Prostate gland (tissue), 2 donors: ENCODE results near the gene TEX53. TPM values are rescaled to one million over a fixed set of nuclear protein-coding genes. Genes with fewer than 3 reads are reported as not detected.

Source experiments
- DNase-seq: peaks from one replicate; pipeline ENCODE4 v3.0.0-alpha.2; 2019; ENCODE audit warnings: low spot score
- H3K27ac ChIP-seq, 2 donors: fragments of 200-600 bp; sonication (generic); 2 replicates each; pipeline ENCODE4 v1.5.1; 2017 to 2019
- H3K27me3 ChIP-seq: fragments of 200-600 bp; sonication (generic); replicated peaks from 2 replicates; pipeline ENCODE4 v1.5.1; 2019; ENCODE audit not compliant: insufficient read depth
- H3K36me3 ChIP-seq, 2 donors: fragments of 200-600 bp; sonication (generic); 1 replicate in 1 of 2; 2 replicates in 1 of 2; pipeline versions ENCODE4 v1.5.1 to v1.8.1; 2017 to 2019
- H3K4me1 ChIP-seq: fragments of 200-600 bp; sonication (generic); replicated peaks from 2 replicates; pipeline ENCODE4 v1.5.1; 2019
- H3K4me3 ChIP-seq, 2 donors: fragments of 200-600 bp; sonication (generic); 2 replicates each; pipeline ENCODE4 v1.5.1; 2017 to 2019
- H3K9me3 ChIP-seq: fragments of 200-600 bp; sonication (generic); 2 replicates; pipeline ENCODE4 v1.5.1; 2017
- POLR2A ChIP-seq: fragments of 450-650 bp; IDR thresholded peaks from one replicate; pipeline ENCODE4 v1.6.1; 2016; ENCODE audit warnings: antibody characterized with exemption, mild to moderate bottlenecking
- POLR2AphosphoS5 ChIP-seq: sonication (generic); formaldehyde crosslinking; IDR thresholded peaks from one replicate; pipeline ENCODE4 v1.6.1; 2017; ENCODE audit warnings: antibody characterized with exemption
- WGBS: methylation state at CpG from one replicate; pipeline ENCODE4 v1.1.5; 2018; 5-methylcytosine and 5-hydroxymethylcytosine counted together
- intact Hi-C: fragments of 100-400 bp; cut with DNase I; formaldehyde crosslinking; loops from one replicate; pipeline ENCODE4 v1.14.2; 2022
- total RNA-seq, 2 donors: library from RNA; depleted of rRNA; stranded (reverse); fragments of >200 nt; gene quantifications; one replicate each; pipeline ENCODE4 v1.1.0, GENCODE V29; 2016
- TF ChIP-seq, protein P1 (sequence below), 4 experiments: fragments of 200-600 bp in 2 of 4; fragments of 450-650 bp in 2 of 4; sonication (generic) in 2 of 4; IDR thresholded peaks; 1 replicate in 3 of 4; 2 replicates in 1 of 4; pipeline ENCODE4 v1.5.1; 2016 to 2019; ENCODE audit warnings: antibody characterized with exemption in 4 of 4, mild to moderate bottlenecking in 2 of 4, moderate library complexity in 2 of 4

Gene TEX53
- total RNA-seq, 2 donors from 2014 or later = not detected

DNA sequence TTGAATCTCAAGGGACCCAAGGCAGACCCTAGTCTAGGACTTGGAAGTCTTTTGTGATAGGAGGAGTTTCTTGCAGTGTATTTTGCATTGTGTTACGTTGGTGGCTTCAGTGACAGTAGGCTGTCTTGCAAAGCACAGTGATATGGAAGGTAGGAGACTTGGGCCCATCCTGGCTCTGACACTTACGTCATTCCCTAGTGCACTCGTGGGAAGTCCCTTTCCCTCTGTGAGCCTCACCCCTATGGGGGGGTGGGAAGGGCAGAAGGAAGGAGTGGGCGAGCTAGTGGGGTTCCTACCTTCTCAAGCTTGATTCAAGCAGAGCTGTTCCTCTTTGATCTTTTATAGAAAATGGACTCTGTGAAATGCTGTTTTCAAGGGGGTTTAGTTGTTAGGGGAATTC, 9.2 kb upstream of the TEX53 start:
- Histone ChIP-seq H3K4me3 (no peak overlapping the region), H3K4me1 (no peaks in the 10 kb centered on the region), H3K27me3 (no peaks in the 10 kb centered on the region), H3K36me3 (no peaks in the 10 kb centered on the region), H3K27ac (no peak overlapping the region), H3K9me3 (no peaks in the 10 kb centered on the region)
- TF ChIP-seq, protein P1, sequence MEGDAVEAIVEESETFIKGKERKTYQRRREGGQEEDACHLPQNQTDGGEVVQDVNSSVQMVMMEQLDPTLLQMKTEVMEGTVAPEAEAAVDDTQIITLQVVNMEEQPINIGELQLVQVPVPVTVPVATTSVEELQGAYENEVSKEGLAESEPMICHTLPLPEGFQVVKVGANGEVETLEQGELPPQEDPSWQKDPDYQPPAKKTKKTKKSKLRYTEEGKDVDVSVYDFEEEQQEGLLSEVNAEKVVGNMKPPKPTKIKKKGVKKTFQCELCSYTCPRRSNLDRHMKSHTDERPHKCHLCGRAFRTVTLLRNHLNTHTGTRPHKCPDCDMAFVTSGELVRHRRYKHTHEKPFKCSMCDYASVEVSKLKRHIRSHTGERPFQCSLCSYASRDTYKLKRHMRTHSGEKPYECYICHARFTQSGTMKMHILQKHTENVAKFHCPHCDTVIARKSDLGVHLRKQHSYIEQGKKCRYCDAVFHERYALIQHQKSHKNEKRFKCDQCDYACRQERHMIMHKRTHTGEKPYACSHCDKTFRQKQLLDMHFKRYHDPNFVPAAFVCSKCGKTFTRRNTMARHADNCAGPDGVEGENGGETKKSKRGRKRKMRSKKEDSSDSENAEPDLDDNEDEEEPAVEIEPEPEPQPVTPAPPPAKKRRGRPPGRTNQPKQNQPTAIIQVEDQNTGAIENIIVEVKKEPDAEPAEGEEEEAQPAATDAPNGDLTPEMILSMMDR (IDR thresholded peaks at IDR 0.05) = no peak
- TF ChIP-seq POLR2AphosphoS5 (no peak), POLR2A (no peak)
- 73% methylated on average over 4 of the region's 4 CpGs for WGBS
- intact Hi-C loops = no loop called here
- no peak for DNase-seq

DNA sequence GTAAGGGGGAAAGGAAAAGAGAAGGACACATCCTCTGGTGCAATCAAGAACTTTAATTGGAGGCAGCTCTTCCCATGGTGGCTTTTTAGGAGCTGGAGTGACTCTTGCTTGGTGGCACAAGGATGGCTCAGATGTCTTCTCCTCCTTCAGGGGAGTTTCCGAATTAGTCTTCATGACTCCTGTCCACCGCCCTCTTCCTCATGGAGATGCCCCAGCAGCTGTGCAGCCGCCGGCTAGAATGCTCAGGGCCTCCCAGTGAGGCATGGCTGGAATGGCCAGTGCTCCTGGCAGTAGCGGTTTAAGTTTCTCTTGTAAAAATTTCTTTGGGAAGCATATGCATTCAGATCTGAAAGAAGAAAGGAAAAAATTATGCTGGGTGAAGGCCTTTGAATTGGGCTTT, 8.8 kb upstream of the TEX53 start:
- 98% methylated on average over 5 of the region's 5 CpGs for WGBS
- no peak overlapping the region for H3K4me3 ChIP-seq
- no peaks in the 10 kb centered on the region for H3K36me3 ChIP-seq
- TF ChIP-seq, protein P1 (IDR thresholded peaks at IDR 0.05) = no peak
- TF ChIP-seq POLR2AphosphoS5 = no peak
- no peak for TF ChIP-seq POLR2A
- no peaks in the 10 kb centered on the region for H3K27me3 ChIP-seq
- intact Hi-C loops = no loop called here
- no peaks in the 10 kb centered on the region for H3K9me3 ChIP-seq
- no peaks in the 10 kb centered on the region for H3K4me1 ChIP-seq
- no peak for DNase-seq
- H3K27ac ChIP-seq = no peak overlapping the region

DNA sequence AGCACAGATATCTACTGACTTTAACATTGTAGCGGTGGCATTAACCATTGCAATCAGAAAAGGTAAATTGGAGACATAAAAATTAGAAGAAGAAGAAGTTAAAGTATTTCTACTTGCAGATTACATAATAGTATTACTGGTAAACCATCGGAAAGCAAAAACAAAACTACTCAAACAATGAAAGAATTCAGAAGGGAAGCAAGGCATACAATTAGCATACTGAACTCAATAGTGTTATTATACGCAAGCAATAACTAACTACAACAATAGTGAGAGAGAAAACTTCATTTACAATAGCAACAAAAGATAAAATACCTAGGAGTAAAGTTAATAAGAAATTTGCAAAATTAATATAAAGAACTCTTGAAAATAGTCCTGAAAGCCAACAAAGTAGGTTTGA, 6.6 kb upstream of the TEX53 start:
- Histone ChIP-seq H3K36me3 (no peaks in the 10 kb centered on the region), H3K4me3 (no peak overlapping the region), H3K27me3 (no peaks in the 10 kb centered on the region), H3K27ac (no peak overlapping the region), H3K9me3 (no peaks in the 10 kb centered on the region), H3K4me1 (no peaks in the 10 kb centered on the region)
- 92% methylated on average over 3 of the region's 3 CpGs for WGBS
- no peak for TF ChIP-seq POLR2AphosphoS5
- TF ChIP-seq, protein P1 (IDR thresholded peaks at IDR 0.05) = no peak
- TF ChIP-seq POLR2A = no peak
- DNase-seq = no peak
- intact Hi-C loops = loop anchor here (5.0 kb wide), 1 partner anchor 348 kb away; no protein-coding TSS in a partner anchor

DNA sequence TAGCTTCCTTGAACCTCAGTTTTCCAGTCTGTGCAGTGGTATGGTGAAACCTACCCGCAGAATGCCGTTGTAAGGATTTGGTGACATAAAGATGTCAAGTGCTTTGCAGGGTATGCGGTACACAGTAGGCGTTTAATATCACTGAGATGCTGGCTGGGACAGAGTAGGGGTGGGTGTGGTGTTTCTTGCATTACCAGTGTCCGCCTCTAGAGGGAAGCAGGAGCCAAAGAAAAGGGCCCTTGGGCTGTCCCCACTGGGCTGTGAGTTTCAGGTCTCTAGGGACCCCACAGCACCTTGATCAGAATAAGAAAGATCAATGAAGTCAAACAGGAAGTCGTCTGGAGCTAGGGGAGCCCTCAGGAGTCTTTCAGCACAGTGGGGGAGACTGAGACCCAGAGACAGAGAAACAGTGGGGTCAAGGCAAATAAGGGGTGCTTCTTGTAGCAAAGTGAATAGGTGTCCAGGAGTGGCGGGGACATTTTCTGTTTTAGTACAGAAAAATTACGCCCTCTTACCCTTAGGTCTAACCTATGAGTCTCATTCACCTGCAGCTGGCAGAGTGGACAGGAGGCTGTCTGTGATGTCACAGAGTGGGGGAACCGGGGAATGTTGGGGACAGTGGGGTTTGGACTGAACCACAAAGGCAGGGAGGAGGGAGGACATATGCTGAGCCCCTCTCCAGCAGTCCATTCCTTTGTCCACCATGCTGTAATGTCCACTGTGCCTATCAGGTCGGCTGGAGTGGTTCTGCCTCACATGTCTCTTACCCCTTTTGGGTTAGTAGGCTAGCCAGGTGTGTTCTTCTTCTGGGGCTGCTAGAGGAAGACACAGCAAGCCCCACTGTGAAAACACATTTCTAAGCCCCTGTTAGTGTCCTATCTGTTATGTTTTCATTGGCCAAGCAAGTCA, 4.7 kb upstream of the TEX53 start:
- Histone ChIP-seq H3K27me3 (no peaks in the 10 kb centered on the region), H3K4me1 (no peaks in the 10 kb centered on the region), H3K9me3 (no peaks in the 10 kb centered on the region), H3K36me3 (no peaks in the 10 kb centered on the region), H3K4me3 (no peak overlapping the region), H3K27ac (no peak overlapping the region)
- 46% methylated on average over 10 of the region's 10 CpGs for WGBS
- intact Hi-C loops = loop anchor here (5.0 kb wide), 1 partner anchor 350 kb away; no protein-coding TSS in a partner anchor
- no peak for TF ChIP-seq POLR2AphosphoS5
- TF ChIP-seq, protein P1 (IDR thresholded peaks at IDR 0.05) = peak; percentile 50 to 67 (median 57)
- TF ChIP-seq POLR2A = no peak
- DNase-seq = no peak
